Measurements from ENCODE around the gene ALKBH4.
A peak's percentile ranks its signal among the peaks of the same experiment; 100 is the strongest.
"Not testable (repeated sequence)": the region's sequence is repeated elsewhere in the genome, so short reads cannot be mapped to it uniquely, and the experiment has no call there.

Gene ALKBH4

DNA sequence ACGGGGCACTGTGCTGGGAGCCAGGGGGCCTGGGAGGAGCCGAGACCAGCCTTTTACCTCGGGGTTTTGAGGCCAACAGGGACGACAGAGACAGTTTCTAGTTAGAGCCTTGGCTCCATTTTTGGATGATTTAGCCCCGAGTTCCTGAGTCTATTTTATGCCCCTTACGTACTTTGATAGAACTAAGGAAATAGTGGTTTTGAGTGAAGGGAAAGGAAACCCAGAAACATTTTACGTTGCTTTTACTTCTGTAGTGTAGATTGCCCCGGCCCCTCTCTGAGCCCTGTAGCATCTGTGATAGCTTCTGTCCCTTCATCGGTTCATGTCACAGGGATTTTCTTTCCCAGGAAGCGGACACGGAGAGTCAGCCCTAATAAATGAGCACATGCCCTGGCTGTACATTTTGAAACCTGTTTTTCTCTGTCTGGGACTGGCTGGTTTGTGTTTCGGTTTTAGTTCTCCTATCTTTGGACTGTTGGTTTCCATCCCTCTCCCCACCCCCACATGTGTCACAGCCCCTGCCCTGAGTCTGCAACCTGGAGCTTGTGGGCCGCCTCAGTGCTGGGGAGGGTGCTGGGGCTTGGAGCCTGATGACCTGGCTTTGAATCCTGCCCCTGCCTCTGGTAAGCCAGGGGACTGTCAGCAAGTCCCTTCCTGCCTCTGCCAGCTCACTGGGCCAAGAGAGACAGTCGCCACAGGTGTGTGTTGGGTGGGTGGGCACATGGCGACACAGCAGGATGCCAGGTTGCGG is 38.2 kb downstream of the ALKBH4 start:
- DNase-seq (ENCODE audit: low read depth), result peak; percentile 49

DNA sequence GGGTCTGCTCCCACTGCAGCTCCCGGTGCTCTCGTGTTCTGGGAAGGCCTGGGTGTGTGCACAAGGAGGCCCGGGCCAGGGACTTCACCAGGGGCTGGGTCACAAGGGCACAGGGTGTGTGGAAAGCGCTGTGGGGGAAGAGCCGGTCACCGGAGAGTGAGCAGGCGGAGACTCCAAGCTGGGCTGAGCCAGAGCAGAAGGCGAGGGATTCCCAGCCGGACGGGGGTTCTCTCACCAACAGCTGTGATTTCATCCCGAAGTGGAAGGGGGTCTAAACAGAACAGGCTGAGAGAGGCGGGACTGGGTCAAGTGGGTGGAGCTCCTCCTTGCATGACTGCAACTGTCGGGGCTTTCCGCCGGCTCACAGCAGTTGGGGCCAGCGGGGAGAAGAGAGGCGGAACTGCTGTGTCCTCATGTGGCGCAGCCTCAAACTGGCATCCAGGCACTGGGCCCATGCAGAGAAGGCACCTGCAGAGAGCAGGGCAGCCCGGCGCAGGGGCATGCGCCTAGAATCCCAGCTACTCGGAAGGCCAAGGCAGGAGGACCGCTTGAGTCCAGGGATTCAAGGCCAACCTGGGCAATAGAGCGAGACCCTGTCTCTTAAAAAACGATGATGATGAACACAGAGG is 38.9 kb downstream of the ALKBH4 start:
- peak; percentile 82 for DNase-seq (ENCODE audit: low read depth)

DNA sequence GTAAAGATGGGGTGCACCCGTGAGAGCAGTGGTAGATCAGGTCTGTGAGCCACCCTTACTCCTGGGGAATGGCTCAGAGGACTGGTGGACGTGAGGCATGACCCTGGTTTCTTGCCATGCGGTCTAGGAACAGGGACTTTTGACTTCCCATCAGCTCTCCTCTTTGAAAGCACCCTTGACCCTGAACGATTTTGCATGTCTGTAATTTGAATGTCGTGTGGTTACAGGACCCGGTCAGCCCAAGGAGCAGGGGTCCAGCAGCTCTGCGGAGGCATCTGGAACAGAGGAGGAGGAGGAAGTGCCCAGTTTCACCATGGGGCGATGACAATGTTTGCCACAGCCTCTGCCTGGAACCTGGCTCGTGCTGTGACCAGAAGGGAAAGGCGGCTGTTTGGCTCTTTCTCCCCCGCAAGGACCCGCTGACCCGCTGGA is 39.9 kb downstream of the ALKBH4 start:
- DNase-seq (ENCODE audit: low read depth), result no peak

DNA sequence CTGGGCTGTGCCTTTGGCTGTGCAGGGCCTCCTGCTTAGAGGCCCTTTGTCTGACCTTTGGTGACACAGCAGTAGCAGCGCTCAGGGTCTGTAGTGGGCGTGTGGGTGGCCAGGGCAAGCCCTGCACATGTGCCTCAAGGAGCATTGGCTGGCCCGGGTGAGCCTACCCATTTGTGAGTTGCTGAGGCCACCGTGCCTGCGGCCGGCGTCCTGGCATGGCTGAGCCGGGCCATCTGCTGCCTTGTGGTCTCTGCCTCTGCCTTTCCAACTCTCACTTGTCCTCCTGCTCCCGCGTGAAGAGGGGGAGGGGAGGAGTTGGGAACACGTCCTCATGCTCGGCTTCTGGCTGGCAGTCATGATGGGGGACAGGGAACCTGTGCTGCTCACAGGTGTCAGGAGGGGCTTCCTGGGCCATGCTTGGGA is 40.5 kb downstream of the ALKBH4 start:
- DNase-seq (ENCODE audit: low read depth), result no peak

DNA sequence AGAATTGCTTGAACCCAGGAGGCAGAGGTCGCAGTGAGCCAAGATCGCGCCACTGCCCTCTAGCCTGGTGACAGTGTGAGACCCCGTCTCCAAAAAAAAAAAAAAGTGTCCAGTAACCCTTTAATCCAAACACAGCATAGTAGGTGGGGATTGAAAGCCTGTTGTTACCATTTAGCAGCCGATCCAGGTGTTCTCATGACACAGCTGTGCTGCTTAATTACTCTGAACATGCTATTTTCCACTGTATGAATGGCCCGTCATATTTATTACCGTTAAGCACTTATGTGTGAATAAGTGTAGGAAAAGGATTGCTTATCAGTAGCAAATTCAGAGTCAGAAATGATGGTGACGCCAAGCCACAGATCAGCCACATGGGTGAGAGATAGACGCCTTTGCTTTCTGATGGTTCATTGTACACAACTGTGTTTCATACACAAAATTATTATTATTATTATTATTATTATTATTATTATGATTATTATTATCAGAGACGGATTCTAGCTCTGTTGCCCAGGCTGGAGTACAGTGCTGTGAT is 42.9 kb downstream of the ALKBH4 start:
- DNase-seq (ENCODE audit: low read depth), result no peak

DNA sequence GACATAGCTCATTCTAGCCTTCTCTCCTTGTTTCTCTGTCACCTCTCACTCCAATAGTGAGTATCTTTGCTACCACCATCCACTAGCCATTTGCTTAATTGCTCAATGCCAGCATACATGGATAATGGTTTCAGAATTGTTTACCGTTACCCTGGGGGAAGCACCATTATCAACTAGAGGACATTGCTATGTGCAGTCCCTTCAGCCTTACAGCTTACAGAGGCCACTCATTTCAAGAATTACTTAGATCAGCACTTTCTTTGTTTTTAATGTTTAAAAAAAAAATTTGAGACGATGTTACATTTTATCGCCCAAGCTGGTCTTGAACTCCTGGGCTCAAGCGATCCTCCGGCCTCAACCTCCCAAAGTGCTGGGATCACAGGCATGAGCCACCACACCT is 46.1 kb downstream of the ALKBH4 start:
- no peak for DNase-seq (ENCODE audit: low read depth)

DNA sequence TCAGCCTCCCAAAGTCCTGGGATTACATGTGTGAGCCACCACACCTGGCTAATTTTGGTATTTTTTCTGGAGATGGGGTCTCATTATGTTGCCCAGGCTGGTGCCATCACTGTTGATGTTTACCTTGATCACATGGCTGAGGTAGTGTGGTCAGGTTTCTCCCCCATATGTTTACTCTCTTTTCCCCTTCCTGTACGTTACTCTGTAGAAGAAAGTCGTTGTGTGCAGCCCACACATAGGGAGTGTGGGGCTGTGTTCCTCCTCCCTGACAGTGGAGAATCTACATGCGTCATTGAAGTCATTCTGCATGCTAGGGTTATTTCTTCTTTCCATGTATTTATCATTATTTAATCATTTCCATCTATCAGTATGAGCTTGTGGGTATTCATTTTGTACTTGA is 47.6 kb downstream of the ALKBH4 start:
- DNase-seq (ENCODE audit: low read depth), result peak; percentile 24

DNA sequence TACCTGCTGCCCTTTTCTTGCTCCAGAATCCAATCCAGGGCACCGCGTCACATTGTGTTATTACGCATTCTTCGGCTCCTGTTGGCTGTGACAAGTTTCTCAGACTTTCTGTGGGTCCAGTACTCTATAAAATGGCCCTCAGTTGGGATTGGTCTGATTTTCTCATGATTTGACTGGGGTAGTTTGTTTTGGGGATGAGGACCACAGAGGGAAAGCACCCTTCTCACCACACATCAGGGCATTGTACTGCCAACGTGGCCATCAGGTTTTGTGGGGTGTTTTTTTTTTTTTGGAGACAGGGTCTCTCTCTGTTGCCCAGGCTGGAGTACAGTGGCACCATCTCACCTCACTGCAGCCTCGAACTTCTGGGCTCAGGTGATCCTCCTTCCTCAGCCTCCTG is 48.3 kb downstream of the ALKBH4 start:
- DNase-seq (ENCODE audit: low read depth), result no peak

DNA sequence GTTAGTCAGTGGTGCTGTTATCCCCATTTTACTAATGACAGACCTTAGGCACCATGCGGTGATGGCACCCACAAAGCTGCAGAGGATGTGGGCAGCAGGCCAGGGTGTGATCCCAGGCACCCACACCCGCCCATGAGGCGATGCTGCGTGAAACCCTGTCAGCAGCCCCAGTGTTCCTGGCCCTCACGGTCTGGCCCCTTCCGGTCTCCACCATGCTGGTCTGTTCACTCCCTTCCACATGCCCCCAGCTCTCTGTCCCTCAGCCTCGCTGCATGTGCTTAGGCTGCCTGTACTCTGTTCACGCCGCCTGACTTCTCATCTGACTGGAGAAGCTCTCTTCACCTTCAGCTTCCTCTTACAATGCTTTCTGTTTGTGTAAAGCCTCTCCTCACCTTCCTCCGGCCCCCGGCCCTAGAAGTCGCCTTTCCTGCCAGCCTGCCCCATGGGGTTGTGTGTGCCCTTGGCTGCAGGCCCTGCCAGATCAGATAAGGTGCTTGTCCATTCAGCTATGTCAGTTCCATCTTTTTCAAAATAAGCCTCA is 48.9 kb downstream of the ALKBH4 start:
- DNase-seq (ENCODE audit: low read depth), result no peak

DNA sequence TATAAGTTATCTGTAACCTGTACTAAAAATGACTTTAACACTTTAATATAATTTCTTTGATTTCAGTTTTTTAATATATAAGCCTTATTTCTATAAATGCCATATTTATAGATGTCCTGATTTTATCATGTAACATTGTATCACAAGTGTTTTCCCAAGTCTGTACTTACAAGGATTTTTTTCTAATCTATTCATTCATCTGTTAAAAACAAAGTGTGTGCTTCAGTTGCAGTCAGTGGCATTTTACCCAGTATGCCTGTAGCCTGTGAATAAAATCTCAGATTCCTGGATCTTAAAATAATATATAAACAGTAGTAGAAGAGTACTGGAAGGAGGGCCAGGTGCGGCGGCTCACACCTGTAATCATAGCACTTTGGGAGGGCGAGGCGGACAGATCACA is 51.1 kb downstream of the ALKBH4 start:
- DNase-seq (ENCODE audit: low read depth), result no peak

DNA sequence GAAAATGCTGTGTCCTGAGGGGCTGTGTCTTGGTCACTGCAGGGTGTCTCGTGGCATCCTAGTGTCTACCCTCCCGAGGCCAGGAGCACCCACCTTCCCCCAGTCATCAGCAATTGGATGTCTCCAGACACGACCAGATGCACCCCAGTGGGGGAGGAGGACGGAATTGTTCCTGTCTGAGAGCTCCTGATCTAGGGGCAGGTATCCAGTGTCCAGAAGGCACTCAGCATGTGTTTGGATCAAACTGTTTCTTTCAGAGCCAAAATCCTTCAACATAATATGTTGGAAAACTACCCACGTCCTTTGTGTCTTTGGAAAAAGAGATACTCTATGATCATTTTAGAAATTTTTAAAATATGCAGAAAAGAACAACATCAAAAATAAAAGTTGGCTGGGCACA is 51.6 kb downstream of the ALKBH4 start:
- DNase-seq (ENCODE audit: low read depth), result no peak

DNA sequence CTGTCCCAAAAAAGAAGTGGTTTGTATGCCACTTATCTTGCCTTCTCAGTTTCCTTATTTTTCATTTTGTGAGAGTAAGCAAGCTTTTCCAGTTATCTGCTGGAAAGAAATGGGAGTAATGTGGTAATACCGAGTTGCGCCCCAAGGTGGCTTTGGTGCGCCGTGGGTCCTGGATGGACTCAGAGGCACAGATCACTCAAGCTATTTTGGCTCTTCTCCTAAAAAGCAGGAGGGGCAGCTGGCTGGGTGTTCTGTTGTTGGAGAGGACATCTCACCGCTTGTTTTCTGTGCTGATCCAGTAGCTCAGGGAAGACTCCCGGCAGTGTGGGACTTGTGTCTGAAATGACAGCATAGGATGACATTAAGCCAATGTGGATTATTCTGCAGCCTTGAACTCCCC is 52.1 kb downstream of the ALKBH4 start:
- DNase-seq (ENCODE audit: low read depth), result no peak

DNA sequence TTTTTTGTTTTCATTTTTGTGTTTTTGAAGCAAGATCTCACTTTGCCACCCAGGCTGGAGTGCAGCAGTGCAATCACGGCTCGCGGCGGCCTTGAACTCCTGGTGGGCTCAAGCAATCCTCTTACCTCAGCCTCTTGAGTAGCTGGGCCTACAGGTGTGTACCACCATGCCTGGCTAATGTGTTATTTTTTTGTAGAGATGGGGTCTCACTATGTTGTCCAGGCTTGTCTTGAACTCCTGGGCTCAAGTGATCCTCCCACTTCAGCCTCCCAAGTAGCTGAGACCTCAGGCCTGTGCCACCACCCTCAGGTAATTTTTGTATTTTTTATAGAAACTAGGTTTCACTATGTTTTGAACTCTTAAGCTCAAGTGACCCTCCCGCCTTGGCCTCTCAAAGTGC is 53.7 kb downstream of the ALKBH4 start:
- no peak for DNase-seq (ENCODE audit: low read depth)

DNA sequence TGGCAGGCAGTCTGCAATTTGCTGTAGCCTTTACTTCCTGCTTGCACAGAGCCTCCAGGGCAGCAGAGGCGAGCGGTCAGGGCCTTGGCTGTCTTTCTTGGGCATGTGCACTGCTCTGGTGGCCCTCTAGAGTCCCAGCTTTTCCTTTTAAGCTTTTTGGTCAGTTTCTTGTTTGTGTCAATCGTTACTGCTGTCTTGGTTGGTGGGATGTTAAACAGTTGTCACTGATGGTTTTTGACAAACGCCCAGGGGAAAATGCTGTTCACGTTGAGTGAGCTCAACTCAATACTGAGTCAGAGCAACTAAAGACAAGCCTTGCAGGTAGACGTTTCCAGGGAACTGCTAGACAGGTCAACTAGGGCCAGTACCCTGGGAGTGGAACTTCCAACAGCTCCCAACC is 54.5 kb downstream of the ALKBH4 start:
- DNase-seq (ENCODE audit: low read depth), result no peak

DNA sequence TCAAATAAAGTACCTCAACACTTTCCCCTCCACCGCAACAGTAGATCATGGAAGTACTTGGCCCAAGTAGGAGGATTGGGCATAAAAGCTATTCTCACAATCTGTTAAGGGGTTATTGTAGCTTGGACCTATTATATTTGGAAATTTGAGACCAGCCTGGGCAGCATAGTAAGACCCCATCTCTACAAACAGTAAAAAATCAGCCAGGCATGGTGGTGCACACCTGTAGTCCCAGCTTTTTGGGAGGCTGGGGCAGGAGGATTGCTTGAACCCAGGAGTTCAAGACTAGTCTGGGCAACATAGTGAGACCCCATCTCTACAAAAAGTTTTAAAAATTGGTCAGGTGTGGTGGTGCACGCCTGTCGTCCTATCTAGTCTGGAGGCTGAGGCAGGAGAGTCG is 55.3 kb downstream of the ALKBH4 start:
- DNase-seq (ENCODE audit: low read depth), result no peak

DNA sequence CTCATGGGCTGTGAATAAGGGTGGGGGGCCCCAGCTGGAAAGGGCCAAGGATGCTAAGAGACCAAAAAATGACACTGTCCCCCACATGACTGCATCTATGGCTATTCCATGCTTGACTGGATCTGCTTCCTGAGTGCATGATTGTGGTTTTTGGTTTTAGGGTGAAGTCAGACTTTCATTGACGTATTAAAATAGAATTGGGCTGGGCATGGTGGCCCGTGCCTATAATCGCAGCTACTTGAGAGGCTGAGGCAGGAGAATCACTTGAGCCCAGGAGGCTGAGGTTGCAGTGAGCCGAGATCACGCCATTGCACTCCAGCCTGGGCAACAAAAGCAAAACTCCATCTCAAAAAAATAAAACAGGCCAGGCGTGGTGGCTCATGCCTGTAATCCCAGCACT is 56.1 kb downstream of the ALKBH4 start:
- not testable (repeated sequence) for DNase-seq (ENCODE audit: low read depth)

DNA sequence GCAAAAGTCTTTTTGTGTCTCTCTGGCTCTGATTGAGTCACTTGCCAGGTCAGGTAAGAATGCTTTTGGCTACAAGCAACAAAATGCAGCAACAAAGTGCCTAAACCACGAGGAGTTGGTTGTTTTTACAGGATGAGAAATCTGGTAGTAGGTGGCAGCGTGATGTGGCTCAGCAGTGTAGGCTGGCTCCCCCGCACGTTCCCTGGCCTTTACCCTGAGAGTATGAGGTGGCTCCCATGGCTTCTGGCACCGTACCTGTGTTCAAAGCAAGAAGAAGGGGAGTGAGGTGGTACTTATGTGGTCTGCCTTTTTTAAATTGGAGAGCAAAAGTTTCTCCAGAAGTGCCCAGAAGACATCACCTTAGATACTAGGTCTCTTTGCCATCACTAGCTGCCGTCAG is 56.8 kb downstream of the ALKBH4 start:
- DNase-seq (ENCODE audit: low read depth), result no peak
